Measurements from ENCODE around the gene PDE9A.

PDE9A gene

DNA sequence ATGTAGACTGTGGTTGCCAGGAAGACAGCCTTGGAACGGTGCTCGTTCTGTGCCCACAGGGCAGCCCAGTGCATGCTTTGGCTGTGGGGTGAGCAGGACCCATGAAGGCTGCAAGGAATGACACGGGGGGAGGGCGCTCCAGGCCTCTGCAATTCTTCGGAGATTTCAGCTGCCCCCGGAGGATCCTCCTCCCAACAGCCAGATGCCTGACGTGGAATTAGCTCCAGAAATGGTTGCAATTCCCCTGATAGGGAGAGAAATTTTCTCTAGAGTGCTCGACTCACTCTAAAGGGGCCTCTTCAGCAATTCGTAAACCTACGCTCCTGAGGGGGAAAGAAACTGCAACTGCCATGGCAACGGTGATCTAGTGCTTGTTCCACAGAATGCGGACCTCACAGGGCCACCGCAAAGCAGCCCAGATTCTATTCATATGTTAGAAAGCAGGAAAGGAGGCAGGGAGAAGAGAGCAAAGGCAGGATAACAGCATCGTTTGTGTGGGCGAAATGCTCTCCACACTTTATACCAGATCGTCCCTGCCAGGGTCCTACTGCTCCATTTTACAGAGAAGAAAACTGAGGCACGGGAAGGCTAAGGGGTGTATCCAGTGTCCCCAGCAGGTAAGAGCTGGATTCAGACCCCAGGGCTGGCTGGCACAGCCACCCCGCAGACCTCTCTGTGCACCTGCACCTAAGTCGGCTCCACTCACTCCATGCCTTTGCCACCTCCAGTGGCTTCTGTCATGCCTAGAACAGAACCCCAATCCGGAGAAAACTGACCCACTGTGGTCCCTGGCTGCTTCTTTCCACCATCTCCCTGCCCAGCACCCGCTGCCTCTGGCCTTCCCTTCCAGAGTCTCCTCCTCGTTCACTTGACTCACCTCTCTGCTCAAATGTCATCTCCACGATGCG lies 11.9 kb upstream of the PDE9A start:
- Mint-ChIP-seq H3K4me1 (peaks cover 58% of the 10 kb centered on the region), H3K9me3 (no peaks in the 10 kb centered on the region), H3K4me3 (no peak overlapping the region), H3K27me3 (ENCODE audit: low read depth, poor library complexity) (no peaks in the 10 kb centered on the region), H3K27ac (no peak overlapping the region), H3K36me3 (ENCODE audit: low read depth) (no peaks in the 10 kb centered on the region)
- TF ChIP-seq, protein P1, sequence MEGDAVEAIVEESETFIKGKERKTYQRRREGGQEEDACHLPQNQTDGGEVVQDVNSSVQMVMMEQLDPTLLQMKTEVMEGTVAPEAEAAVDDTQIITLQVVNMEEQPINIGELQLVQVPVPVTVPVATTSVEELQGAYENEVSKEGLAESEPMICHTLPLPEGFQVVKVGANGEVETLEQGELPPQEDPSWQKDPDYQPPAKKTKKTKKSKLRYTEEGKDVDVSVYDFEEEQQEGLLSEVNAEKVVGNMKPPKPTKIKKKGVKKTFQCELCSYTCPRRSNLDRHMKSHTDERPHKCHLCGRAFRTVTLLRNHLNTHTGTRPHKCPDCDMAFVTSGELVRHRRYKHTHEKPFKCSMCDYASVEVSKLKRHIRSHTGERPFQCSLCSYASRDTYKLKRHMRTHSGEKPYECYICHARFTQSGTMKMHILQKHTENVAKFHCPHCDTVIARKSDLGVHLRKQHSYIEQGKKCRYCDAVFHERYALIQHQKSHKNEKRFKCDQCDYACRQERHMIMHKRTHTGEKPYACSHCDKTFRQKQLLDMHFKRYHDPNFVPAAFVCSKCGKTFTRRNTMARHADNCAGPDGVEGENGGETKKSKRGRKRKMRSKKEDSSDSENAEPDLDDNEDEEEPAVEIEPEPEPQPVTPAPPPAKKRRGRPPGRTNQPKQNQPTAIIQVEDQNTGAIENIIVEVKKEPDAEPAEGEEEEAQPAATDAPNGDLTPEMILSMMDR (IDR thresholded peaks at IDR 0.05) = no peak
- DNase-seq = no peak

DNA sequence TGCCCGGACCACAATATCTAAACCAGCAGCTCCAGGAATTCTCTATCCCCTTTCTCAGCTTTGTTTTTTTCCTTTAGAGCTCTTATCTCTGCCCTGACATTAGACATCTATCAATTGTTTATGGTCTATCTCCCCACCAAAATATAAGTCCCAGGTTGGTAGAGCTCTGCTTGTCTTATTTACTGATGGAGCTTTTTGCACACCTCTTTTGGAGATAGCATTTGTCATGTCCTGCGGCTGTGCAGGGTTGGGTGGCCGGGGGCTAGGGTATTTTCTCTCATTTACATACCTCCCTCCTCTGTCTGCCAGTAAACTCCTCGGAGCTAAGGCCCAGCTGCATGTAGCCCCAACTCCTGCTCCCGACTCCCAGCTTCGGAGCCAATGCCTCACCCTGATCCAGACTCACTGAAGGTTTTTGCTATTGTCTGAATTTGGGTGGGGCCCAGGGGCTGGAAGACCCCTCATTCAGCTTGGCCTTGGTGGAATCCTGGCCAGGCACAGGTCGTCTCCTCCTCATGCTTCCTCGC lies 11.1 kb upstream of the PDE9A start:
- H3K4me3 Mint-ChIP-seq = no peak overlapping the region

DNA sequence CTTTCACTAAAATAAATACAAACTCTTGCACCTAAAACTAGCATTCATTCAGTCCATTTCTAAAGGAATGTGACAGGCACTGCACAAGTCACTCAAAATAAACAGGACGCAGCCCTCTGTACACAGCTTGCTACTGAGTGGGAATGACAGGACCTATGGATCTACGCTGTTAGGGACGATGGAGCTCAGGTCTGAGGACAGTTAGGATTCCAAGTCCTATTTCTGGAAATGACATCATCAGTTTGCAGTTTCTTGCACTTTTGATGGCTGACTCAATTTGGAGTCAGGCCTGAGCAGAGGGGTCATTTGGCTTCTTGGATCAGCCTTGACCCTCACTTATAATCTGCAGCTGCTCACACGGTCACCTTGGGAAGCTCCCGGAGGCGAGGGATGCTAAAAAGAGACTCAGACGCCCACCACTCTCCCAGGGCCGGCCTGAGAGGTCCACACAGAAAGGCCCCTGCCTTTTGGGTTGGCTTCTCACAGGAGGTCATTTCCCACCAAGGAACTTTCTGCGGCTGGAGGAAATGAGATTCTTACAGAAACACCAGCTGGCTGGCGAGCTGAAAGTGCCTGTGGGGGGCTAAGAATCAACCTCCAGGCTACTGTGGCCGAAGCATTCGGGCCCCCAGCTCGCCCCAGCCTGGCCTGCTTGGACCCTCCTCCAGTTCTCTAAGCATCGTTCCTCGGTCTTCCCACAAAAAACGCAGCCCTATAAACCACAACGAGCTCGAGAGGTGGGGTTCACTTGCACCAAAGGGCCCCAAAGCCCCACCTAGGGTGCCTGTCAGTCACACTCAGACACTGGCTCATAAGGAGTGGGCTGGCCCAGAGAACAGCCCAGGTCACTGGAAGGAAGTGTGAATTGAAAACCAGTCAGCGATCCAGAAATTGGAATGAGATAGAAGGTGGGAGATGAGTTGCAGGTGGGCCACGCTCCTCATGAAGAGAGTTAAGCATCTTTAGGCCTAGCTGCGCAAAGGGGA lies 8.9 kb upstream of the PDE9A start:
- H3K4me3 Mint-ChIP-seq = no peak overlapping the region
- no peaks in the 10 kb centered on the region for H3K9me3 Mint-ChIP-seq
- TF ChIP-seq, protein P1 (IDR thresholded peaks at IDR 0.05) = no peak
- peaks cover 42% of the 10 kb centered on the region for H3K4me1 Mint-ChIP-seq
- no peak for DNase-seq
- H3K27me3 Mint-ChIP-seq (ENCODE audit: low read depth, poor library complexity) = peaks cover 12% of the 10 kb centered on the region
- H3K36me3 Mint-ChIP-seq (ENCODE audit: low read depth) = no peaks in the 10 kb centered on the region
- peak overlapping the region; percentile 57 for H3K27ac Mint-ChIP-seq

More for the DNA sequence above, 11.1 kb upstream of the PDE9A start:
- no peak for DNase-seq
- TF ChIP-seq, protein P1 (IDR thresholded peaks at IDR 0.05) = no peak
- Mint-ChIP-seq H3K36me3 (ENCODE audit: low read depth) (no peaks in the 10 kb centered on the region), H3K27me3 (ENCODE audit: low read depth, poor library complexity) (no peaks in the 10 kb centered on the region), H3K9me3 (no peaks in the 10 kb centered on the region), H3K27ac (no peak overlapping the region), H3K4me1 (peaks cover 54% of the 10 kb centered on the region)

DNA sequence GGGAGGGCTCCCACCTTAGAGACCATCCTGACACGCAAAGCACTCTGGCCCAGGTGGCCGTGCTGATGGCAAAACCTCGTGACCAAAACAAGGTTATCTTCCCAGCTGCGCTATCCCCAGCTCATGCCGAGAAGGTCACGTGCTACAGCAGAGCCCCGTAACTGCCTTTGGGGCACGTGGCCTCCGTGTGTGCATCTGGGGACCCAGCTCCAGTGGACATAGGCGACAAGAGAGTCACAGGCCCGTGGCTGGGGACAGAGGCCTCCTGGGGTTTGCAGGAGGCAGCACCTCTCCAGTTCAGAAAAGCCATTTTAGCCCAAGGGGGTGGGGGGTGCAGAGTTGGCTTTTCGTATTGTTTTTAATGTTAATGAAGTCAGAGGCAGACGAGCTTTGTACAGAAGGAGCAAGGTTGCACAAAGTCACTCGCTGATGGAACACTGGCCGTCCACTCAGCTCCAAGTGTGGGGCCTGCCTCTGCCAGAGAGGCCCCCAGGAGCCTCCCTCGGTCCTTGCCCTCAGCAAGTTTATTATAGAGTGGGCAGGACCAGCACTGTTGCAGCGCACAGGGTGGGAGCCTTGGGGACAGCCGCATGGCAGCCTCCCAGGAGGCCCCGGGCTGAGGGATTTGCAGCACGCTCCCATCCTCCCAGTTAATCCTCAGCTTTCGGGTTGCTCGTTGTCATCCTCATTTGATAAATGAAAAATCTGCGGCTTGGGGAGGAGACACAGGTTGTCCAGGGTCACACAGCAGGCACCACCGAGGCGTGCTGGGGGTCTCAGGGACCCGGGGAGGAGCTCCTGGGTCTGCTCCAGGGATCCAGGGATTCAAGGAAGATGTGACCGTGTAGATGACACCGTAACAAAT lies 8.0 kb upstream of the PDE9A start:
- no peak overlapping the region for H3K4me3 Mint-ChIP-seq

More for the DNA sequence above, 8.0 kb upstream of the PDE9A start:
- Mint-ChIP-seq H3K27ac (no peak overlapping the region), H3K4me1 (peaks cover 36% of the 10 kb centered on the region), H3K9me3 (no peaks in the 10 kb centered on the region), H3K27me3 (ENCODE audit: low read depth, poor library complexity) (peaks cover 12% of the 10 kb centered on the region), H3K36me3 (ENCODE audit: low read depth) (no peaks in the 10 kb centered on the region)
- no peak for DNase-seq
- TF ChIP-seq, protein P1 (IDR thresholded peaks at IDR 0.05) = no peak

All from nephron progenitor cell (in vitro differentiated cells).